K562 (cell line): ENCODE results near the gene KCTD19. TPM values are rescaled to one million over a fixed set of nuclear protein-coding genes. Genes with fewer than 3 reads are reported as not detected.

ENCODE experiments used
- NFIC ChIP-seq: fragments of 450-650 bp; IDR thresholded peaks from 2 replicates; pipeline ENCODE4 v1.6.1; 2017; ENCODE audit warnings: mild to moderate bottlenecking, inconsistent platforms
- PTBP1 ChIP-seq: fragments of 200-400 bp; formaldehyde crosslinking; IDR thresholded peaks from 2 replicates; pipeline ENCODE4 v1.6.1; 2017; ENCODE audit warnings: low read depth, low read length
- ZNF133 ChIP-seq: fragments of 250-450 bp; sonication (Bioruptor Pico); IDR thresholded peaks from 2 replicates; pipeline ENCODE4 v1.4.0; 2020; ENCODE audit warnings: mild to moderate bottlenecking
- ZSCAN29 ChIP-seq: fragments of 450-650 bp; IDR thresholded peaks from 2 replicates; pipeline ENCODE4 v1.6.1; 2017
- polyA plus RNA-seq, 8 experiments: library from polyadenylated mRNA; depleted of rRNA in 4 of 8; stranded (reverse) in 5 of 8; unstranded in 3 of 8; fragments of >200 nt; fragmentation: Nextera tagmentation in 2 of 8; fragmentation: Illumina TruSeq in 1 of 8; extraction: Ambion mirVana in 2 of 8; extraction: Trizol in 1 of 8; gene quantifications; 2 replicates each; pipeline versions ENCODE4 v1.2.1 to v1.2.3, GENCODE V29; 2011 to 2014; ENCODE audit warnings: inconsistent platforms in 1 of 8, missing spikeins in 1 of 8
- total RNA-seq, 7 experiments: library from RNA; depleted of rRNA in 6 of 7; stranded (reverse); fragments of >200 nt in 6 of 7; fragmentation: Illumina TruSeq in 2 of 7; extraction: Trizol in 2 of 7; gene quantifications; 2 replicates each; pipeline versions ENCODE4 v1.2.1 to v1.2.3, GENCODE V29; 2011 to 2021; ENCODE audit warnings: low replicate concordance in 1 of 7
- TF ChIP-seq, protein P1 (sequence below): sonication (generic); formaldehyde crosslinking; IDR thresholded peaks from 2 replicates; pipeline ENCODE4 v1.5.0; 2020; ENCODE audit warnings: missing genetic modification reagents
- TF ChIP-seq, protein P2 (sequence below): fragments of 450-650 bp; formaldehyde crosslinking; IDR thresholded peaks from 2 replicates; pipeline ENCODE4 v1.4.0; 2022; ENCODE audit warnings: missing genetic modification characterization
- TF ChIP-seq, protein P3 (sequence below): sonication (generic); formaldehyde crosslinking; IDR thresholded peaks from 2 replicates; pipeline ENCODE4 v1.8.0; 2022; ENCODE audit warnings: mild to moderate bottlenecking, missing genetic modification reagents, borderline replicate concordance

The KCTD19 gene
- total and polyA plus RNA-seq, 9 of the 15 experiments (the other 6 are each of a cell fraction or from before 2014, with no cell fraction given), result 0.03 to 0.91 (median 0.22) TPM; not detected in 2

DNA sequence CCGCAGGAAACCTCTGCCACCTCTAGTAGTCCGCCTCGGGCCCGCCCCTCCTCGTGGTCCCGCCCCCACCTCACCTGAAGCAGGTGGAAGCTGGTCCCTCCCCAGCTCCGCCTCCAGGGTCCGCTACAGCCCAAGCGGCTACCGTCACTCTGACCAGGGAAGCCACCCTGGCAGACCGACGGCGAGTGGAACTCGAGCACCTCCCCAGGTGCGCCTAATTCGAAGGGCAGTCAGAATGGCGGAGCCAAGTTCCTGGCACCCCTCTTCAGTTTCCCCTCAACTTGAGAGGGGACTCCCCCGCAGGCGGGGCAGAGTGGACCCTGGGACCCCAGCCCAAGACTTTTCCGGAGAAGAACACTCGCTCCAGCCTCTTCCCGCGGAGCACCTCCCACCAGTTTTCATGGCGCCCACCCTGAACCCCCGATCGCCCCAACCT, 79.8 kb downstream of the KCTD19 start (continued):
- TF ChIP-seq, protein P1, sequence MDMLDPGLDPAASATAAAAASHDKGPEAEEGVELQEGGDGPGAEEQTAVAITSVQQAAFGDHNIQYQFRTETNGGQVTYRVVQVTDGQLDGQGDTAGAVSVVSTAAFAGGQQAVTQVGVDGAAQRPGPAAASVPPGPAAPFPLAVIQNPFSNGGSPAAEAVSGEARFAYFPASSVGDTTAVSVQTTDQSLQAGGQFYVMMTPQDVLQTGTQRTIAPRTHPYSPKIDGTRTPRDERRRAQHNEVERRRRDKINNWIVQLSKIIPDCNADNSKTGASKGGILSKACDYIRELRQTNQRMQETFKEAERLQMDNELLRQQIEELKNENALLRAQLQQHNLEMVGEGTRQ (CRISPR knock-in tag), result 0 out of 2 replicates have a peak, but pooled peaks have one; percentile 1
- peak; percentile 38; the same call in 1 of the 2 replicates for TF ChIP-seq NFIC
- 0 out of 2 replicates have a peak, but pooled peaks have one; percentile 15 for TF ChIP-seq PTBP1
- TF ChIP-seq, protein P2, sequence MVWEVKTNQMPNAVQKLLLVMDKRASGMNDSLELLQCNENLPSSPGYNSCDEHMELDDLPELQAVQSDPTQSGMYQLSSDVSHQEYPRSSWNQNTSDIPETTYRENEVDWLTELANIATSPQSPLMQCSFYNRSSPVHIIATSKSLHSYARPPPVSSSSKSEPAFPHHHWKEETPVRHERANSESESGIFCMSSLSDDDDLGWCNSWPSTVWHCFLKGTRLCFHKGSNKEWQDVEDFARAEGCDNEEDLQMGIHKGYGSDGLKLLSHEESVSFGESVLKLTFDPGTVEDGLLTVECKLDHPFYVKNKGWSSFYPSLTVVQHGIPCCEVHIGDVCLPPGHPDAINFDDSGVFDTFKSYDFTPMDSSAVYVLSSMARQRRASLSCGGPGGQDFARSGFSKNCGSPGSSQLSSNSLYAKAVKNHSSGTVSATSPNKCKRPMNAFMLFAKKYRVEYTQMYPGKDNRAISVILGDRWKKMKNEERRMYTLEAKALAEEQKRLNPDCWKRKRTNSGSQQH, result no peak
- TF ChIP-seq, protein P3, sequence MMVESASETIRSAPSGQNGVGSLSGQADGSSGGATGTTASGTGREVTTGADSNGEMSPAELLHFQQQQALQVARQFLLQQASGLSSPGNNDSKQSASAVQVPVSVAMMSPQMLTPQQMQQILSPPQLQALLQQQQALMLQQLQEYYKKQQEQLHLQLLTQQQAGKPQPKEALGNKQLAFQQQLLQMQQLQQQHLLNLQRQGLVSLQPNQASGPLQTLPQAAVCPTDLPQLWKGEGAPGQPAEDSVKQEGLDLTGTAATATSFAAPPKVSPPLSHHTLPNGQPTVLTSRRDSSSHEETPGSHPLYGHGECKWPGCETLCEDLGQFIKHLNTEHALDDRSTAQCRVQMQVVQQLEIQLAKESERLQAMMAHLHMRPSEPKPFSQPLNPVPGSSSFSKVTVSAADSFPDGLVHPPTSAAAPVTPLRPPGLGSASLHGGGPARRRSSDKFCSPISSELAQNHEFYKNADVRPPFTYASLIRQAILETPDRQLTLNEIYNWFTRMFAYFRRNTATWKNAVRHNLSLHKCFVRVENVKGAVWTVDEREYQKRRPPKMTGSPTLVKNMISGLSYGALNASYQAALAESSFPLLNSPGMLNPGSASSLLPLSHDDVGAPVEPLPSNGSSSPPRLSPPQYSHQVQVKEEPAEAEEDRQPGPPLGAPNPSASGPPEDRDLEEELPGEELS, result no peak
- no peak for TF ChIP-seq ZSCAN29
- TF ChIP-seq ZNF133 (CRISPR knock-in tag), result 0 out of 2 replicates have a peak, but pooled peaks have one; percentile 41
